ENCODE data around the gene ERVFRD-1. TPM values are rescaled to one million over a fixed set of nuclear protein-coding genes. Genes with fewer than 3 reads are reported as not detected.

Gene ERVFRD-1
- total and polyA plus RNA-seq, 8 donors = 0.06 to 0.09 (median 0.07) TPM; not detected in 5

- ATAC-seq (no peak), FAIRE-seq (no peak), DNase-seq (no peak)
- Histone ChIP-seq H3K27ac (no peak overlapping the region), H3K4me1 (no peaks in the 10 kb centered on the region), H3K9me3 (no peaks in the 10 kb centered on the region), H3K36me3 (peaks cover 0 to 10% (median 0%) of the 10 kb centered on the region in 3 donors), H3K4me3 (no peak overlapping the region), H3K27me3 (no peaks in the 10 kb centered on the region)
- no peak for TF ChIP-seq CTCF (IDR thresholded peaks at IDR 0.05)
- intact Hi-C loops (cut with DNase I) = no loop called here
These were observed 19.1 kb upstream of the ERVFRD-1 start for GRCh38 chr6:11130605-11131004.

- intact Hi-C loops (cut with DNase I) = no loop called here
These were observed 18.5 kb upstream of the ERVFRD-1 start for GRCh38 chr6:11129908-11130565.

GRCh38 chr6:11128608-11129007 lies 17.1 kb upstream of the ERVFRD-1 start:
- no peaks in the 10 kb centered on the region for H3K9me3 ChIP-seq
- no peak overlapping the region for H3K4me3 ChIP-seq
- intact Hi-C loops (cut with DNase I) = no loop called here
- no peaks in the 10 kb centered on the region for H3K36me3 ChIP-seq
- no peak overlapping the region for H3K27ac ChIP-seq
- WGBS, 2 donors = 94 to 100% methylated on average over 2 of the region's 2 CpGs
- no peak for TF ChIP-seq CTCF (IDR thresholded peaks at IDR 0.05)
- H3K4me1 ChIP-seq = no peaks in the 10 kb centered on the region
- DNase-seq = no peak
- no peak for FAIRE-seq
- no peaks in the 10 kb centered on the region for H3K27me3 ChIP-seq
- ATAC-seq = no peak

More at GRCh38 chr6:11129908-11130565, 18.5 kb upstream of the ERVFRD-1 start:
- H3K27me3 ChIP-seq = no peaks in the 10 kb centered on the region
- no peak for TF ChIP-seq CTCF (IDR thresholded peaks at IDR 0.05)
- WGBS, 2 donors = 77 to 81% methylated on average over 1 of the region's 1 CpG
- no peak for FAIRE-seq
- no peak for DNase-seq
- no peak overlapping the region for H3K27ac ChIP-seq
- no peaks in the 10 kb centered on the region for H3K9me3 ChIP-seq
- no peaks in the 10 kb centered on the region for H3K4me1 ChIP-seq
- peaks cover 0 to 4% (median 0%) of the 10 kb centered on the region in 3 donors for H3K36me3 ChIP-seq
- H3K4me3 ChIP-seq = no peak overlapping the region
- ATAC-seq = no peak

- Histone ChIP-seq H3K27me3 (no peaks in the 10 kb centered on the region), H3K27ac (no peak overlapping the region), H3K36me3 (no peaks in the 10 kb centered on the region), H3K9me3 (no peaks in the 10 kb centered on the region), H3K4me3 (no peak overlapping the region), H3K4me1 (no peaks in the 10 kb centered on the region)
- DNase-seq = no peak
- intact Hi-C loops (cut with DNase I) = no loop called here
- no peak for FAIRE-seq
- ATAC-seq = no peak
- TF ChIP-seq CTCF (IDR thresholded peaks at IDR 0.05) = no peak
- WGBS, 2 donors = 80 to 87% methylated on average over 2 of the region's 2 CpGs
These were observed 15.4 kb upstream of the ERVFRD-1 start for GRCh38 chr6:11126876-11127275.

GRCh38 chr6:11123978-11124377 lies 12.5 kb upstream of the ERVFRD-1 start:
- Histone ChIP-seq H3K27ac (no peak overlapping the region), H3K36me3 (no peaks in the 10 kb centered on the region), H3K4me1 (peaks cover 0 to 8% (median 0%) of the 10 kb centered on the region in 3 donors), H3K4me3 (no peak overlapping the region), H3K9me3 (no peaks in the 10 kb centered on the region), H3K27me3 (no peaks in the 10 kb centered on the region)
- intact Hi-C loops (cut with DNase I) = no loop called here
- no peak for FAIRE-seq
- no peak for TF ChIP-seq CTCF (IDR thresholded peaks at IDR 0.05)
- WGBS, 2 donors = 97 to 100% methylated on average over 2 of the region's 2 CpGs
- no peak for ATAC-seq
- no peak for DNase-seq

Data from pancreas (tissue), 10 donors.